T-helper 2 cell treated with Interferon-gamma antibody and Interleukin-4, amounts not matched to agents 100 ng/mL and 5 ng/mL, for 36 hours (primary cell): ENCODE results near the gene CDH4. TPM values are rescaled to one million over a fixed set of nuclear protein-coding genes. Genes with fewer than 3 reads are reported as not detected.
"Not testable (repeated sequence)": the region's sequence is repeated elsewhere in the genome, so short reads cannot be mapped to it uniquely, and the experiment has no call there.

Experiments used
- intact Hi-C: fragments of 100-400 bp; cut with micrococcal nuclease; formaldehyde crosslinking; loops from one replicate; pipeline ENCODE4 v1.15.1; 2023
- total RNA-seq: library from RNA; stranded (reverse); gene quantifications from 2 replicates; pipeline ENCODE4 v1.2.3, GENCODE V29; 2022

CDH4 gene
- total RNA-seq, 1 donor from 2014 or later, result not detected

- intact Hi-C loops, result no loop called here
Measured at GRCh38 chr20:61437280-61438206, 185.5 kb downstream of the CDH4 start.

GRCh38 chr20:61438285-61438684, 186.2 kb downstream of the CDH4 start:
- intact Hi-C loops, result no loop called here

GRCh38 chr20:61439251-61439650, 187.2 kb downstream of the CDH4 start:
- intact Hi-C loops, result no loop called here

- intact Hi-C loops, result no loop called here
Measured at GRCh38 chr20:61440548-61441055, 188.5 kb downstream of the CDH4 start.

- intact Hi-C loops, result no loop called here
Measured at GRCh38 chr20:61441537-61441936, 189.5 kb downstream of the CDH4 start.

GRCh38 chr20:61442075-61442670, 190.1 kb downstream of the CDH4 start:
- intact Hi-C loops, result no loop called here

- intact Hi-C loops, result no loop called here
Measured at GRCh38 chr20:61442718-61443117, 190.7 kb downstream of the CDH4 start.

- intact Hi-C loops, result no loop called here
Measured at GRCh38 chr20:61443443-61444126, 191.5 kb downstream of the CDH4 start.

GRCh38 chr20:61444637-61445036, 192.6 kb downstream of the CDH4 start:
- intact Hi-C loops, result no loop called here

- intact Hi-C loops, result no loop called here
Measured at GRCh38 chr20:61445138-61445537, 193.1 kb downstream of the CDH4 start.

GRCh38 chr20:61445741-61446140, 193.7 kb downstream of the CDH4 start:
- intact Hi-C loops, result no loop called here

- intact Hi-C loops, result no loop called here
Measured at GRCh38 chr20:61447952-61448351, 195.9 kb downstream of the CDH4 start.

GRCh38 chr20:61448386-61448785, 196.3 kb downstream of the CDH4 start:
- intact Hi-C loops, result no loop called here

GRCh38 chr20:61449057-61449609, 197.1 kb downstream of the CDH4 start:
- intact Hi-C loops, result no loop called here

GRCh38 chr20:61449916-61450315, 197.9 kb downstream of the CDH4 start:
- intact Hi-C loops, result no loop called here

- intact Hi-C loops, result no loop called here
Measured at GRCh38 chr20:61450549-61450948, 198.5 kb downstream of the CDH4 start.

GRCh38 chr20:61451009-61451408, 198.9 kb downstream of the CDH4 start:
- intact Hi-C loops, result no loop called here

- intact Hi-C loops, result no loop called here
Measured at GRCh38 chr20:61451953-61452352, 199.9 kb downstream of the CDH4 start.

- intact Hi-C loops, result no loop called here
Measured at GRCh38 chr20:61453219-61453618, 201.2 kb downstream of the CDH4 start.

GRCh38 chr20:61453623-61454022, 201.6 kb downstream of the CDH4 start:
- intact Hi-C loops, result not testable (repeated sequence)

- intact Hi-C loops, result no loop called here
Measured at GRCh38 chr20:61454053-61454452, 202.0 kb downstream of the CDH4 start.
